ENCODE data around the gene NDUFA8.

GRCh38 chr9:122126331-122127261 is 33.0 kb downstream of the NDUFA8 start:
- TF ChIP-seq POLR2A (IDR thresholded peaks at IDR 0.05) (no peak), CTCF (IDR thresholded peaks at IDR 0.05) (no peak)
